ENCODE data around the gene HOXB3. TPM values are rescaled to one million over a fixed set of nuclear protein-coding genes. Genes with fewer than 3 reads are reported as not detected.
A peak's percentile ranks its signal among the peaks of the same experiment; 100 is the strongest.

HOXB3 gene
- total RNA-seq, 4 donors from 2014 or later, result 25.7 to 57.1 (median 34.9) TPM

DNA sequence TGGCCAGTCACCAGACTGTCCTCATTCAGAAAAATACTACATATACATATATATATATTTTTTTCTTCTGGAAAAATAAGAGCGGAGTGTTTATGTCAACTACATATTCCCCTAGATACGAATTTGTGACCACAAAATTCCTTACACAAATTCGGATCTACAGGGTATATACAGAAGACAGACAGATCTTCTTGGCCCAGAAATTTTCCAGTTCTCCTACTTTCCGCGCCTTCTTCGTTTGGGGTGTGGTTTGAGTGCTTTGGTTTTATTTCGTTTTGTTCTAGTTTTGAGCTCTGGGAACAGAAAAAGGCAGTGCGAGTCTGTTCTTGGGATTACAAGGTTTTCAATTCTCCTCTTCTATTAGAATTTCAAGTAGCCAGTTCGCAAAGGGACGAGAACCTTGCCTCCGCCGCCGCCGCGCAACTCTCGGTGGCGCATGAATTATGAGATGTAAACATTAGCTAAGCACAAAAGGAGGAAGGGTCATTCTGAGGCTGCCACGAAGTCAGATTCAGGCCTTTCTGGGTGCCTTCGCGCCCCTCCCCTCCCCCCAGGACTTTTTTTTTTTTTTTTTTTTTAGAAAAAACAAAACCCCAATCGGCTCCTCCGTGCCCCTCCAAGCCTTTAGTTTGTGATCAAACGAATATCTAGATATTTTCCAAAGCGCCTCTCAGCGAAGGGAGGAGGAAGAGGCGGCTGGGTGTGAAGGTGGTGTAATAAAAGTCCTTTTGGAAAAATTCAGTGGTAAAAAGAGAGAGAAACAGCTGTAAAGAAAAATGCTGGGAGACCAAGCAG is 10.1 kb downstream of the HOXB3 start:
- TF ChIP-seq POLR2AphosphoS5 (IDR thresholded peaks at IDR 0.05), result peak in 2 of 3 donors; percentile 21 to 26
- TF ChIP-seq, protein P1, sequence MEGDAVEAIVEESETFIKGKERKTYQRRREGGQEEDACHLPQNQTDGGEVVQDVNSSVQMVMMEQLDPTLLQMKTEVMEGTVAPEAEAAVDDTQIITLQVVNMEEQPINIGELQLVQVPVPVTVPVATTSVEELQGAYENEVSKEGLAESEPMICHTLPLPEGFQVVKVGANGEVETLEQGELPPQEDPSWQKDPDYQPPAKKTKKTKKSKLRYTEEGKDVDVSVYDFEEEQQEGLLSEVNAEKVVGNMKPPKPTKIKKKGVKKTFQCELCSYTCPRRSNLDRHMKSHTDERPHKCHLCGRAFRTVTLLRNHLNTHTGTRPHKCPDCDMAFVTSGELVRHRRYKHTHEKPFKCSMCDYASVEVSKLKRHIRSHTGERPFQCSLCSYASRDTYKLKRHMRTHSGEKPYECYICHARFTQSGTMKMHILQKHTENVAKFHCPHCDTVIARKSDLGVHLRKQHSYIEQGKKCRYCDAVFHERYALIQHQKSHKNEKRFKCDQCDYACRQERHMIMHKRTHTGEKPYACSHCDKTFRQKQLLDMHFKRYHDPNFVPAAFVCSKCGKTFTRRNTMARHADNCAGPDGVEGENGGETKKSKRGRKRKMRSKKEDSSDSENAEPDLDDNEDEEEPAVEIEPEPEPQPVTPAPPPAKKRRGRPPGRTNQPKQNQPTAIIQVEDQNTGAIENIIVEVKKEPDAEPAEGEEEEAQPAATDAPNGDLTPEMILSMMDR (IDR thresholded peaks at IDR 0.05), result no peak
- TF ChIP-seq EP300 (IDR thresholded peaks at IDR 0.05; ENCODE audit: low read depth), result no peak
- no peak for TF ChIP-seq POLR2A (IDR thresholded peaks at IDR 0.05)
- Histone ChIP-seq H3K27me3 (peaks cover 9% of the 10 kb centered on the region), H3K4me3 (peak overlapping the region in 3 of 4 donors; percentile 4 to 47 (median 45)), H3K4me1 (peaks cover 21 to 89% (median 79%) of the 10 kb centered on the region in 4 donors), H3K36me3 (no peaks in the 10 kb centered on the region), H3K9me3 (no peaks in the 10 kb centered on the region), H3K27ac (peak overlapping the region; percentile 89 to 95 (median 92))
- no peak for DNase-seq
- intact Hi-C loops (cut with DNase I; ENCODE audit: low total_unique reads), result loop anchor here (5.0 kb wide), 1 partner anchor 38 kb away; no protein-coding TSS in a partner anchor
- 13 to 22% methylated on average over 6 to 26 of the region's 26 CpGs for WGBS, 2 donors (ENCODE audit: low coverage in 1 of 2)
- in situ Hi-C loops (cut with MboI; ENCODE audit: low pct_ligation_motif_present in 1 of 4, low pct_unique_long_range_greater_than_20kb in 1 of 4, low sequenced_read_pairs in 3 of 4), result no loop called here

GRCh38 chr17:48579471-48579759 is 10.6 kb downstream of the HOXB3 start:
- DNase-seq, result no peak
- TF ChIP-seq POLR2AphosphoS5 (IDR thresholded peaks at IDR 0.05) (no peak), POLR2A (IDR thresholded peaks at IDR 0.05) (no peak), EP300 (IDR thresholded peaks at IDR 0.05; ENCODE audit: low read depth) (no peak)
- TF ChIP-seq, protein P1 (IDR thresholded peaks at IDR 0.05), result no peak
- in situ Hi-C loops (cut with MboI; ENCODE audit: low pct_ligation_motif_present in 1 of 4, low pct_unique_long_range_greater_than_20kb in 1 of 4, low sequenced_read_pairs in 3 of 4), result no loop called here
- WGBS, 2 donors (ENCODE audit: low coverage in 1 of 2), result 23 to 28% methylated on average over 7 of the region's 7 CpGs
- Histone ChIP-seq H3K27ac (peak overlapping the region; percentile 89 to 95 (median 92)), H3K27me3 (peaks cover 9% of the 10 kb centered on the region), H3K36me3 (no peaks in the 10 kb centered on the region), H3K4me1 (peaks cover 26 to 89% (median 78%) of the 10 kb centered on the region in 4 donors), H3K9me3 (no peaks in the 10 kb centered on the region), H3K4me3 (peak overlapping the region in 3 of 4 donors; percentile 4 to 47 (median 45))
- intact Hi-C loops (cut with DNase I; ENCODE audit: low total_unique reads), result loop anchor here (5.0 kb wide), 1 partner anchor 37 kb away; no protein-coding TSS in a partner anchor

DNA sequence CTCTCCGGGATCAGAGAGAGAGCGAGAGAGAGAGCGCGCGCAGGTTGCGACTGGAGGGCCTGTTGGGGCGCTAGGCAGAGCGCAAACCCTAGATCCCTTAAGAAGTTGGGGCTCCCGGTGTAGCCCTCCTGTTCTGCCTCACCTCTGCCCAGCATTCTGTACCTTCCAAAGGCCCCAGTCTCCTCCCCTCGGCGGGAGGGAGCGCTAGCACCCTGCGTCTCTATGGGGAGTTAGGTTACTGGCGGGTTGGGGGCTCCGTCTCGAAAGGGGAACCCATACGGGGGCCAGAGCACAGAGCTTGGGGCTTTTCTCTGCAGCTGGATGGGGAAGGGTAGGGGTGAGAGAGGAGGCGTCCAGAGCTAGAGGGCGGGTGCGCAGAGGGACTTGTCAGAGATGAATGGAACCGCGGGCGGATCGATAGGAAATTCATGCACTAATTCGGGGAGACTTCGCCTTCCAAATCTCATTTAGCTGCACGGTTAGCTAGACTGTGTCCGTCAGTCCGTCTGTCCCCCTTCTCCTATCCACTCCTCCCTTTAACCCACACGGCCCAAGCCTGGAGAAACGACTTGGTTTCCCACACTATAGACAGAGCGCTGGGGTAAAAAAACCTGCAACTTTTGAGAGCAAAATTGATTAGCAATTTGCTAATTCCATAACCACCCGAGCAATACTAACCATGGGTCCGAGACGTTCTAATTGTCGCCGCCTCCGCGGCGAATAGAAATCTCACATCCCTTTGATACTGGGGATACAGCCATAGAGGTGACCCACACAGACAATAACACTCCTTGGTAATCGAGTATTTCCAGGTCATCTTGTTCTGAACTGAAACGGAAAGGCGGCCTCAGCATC is 11.2 kb downstream of the HOXB3 start:
- peak overlapping the region; percentile 89 to 95 (median 92) for H3K27ac ChIP-seq
- 34% methylated on average over 5 to 43 of the region's 43 CpGs for WGBS, 2 donors (ENCODE audit: low coverage in 1 of 2)
- H3K9me3 ChIP-seq, result no peaks in the 10 kb centered on the region
- no peaks in the 10 kb centered on the region for H3K36me3 ChIP-seq
- TF ChIP-seq, protein P1 (IDR thresholded peaks at IDR 0.05), result no peak
- TF ChIP-seq POLR2AphosphoS5 (IDR thresholded peaks at IDR 0.05) (no peak), EP300 (IDR thresholded peaks at IDR 0.05; ENCODE audit: low read depth) (no peak), POLR2A (IDR thresholded peaks at IDR 0.05) (no peak)
- no peak for DNase-seq
- intact Hi-C loops (cut with DNase I; ENCODE audit: low total_unique reads) (loop anchor here (5.0 kb wide), 1 partner anchor 37 kb away; no protein-coding TSS in a partner anchor), in situ Hi-C loops (cut with MboI; ENCODE audit: low pct_ligation_motif_present in 1 of 4, low pct_unique_long_range_greater_than_20kb in 1 of 4, low sequenced_read_pairs in 3 of 4) (no loop called here)
- H3K27me3 ChIP-seq, result peaks cover 9% of the 10 kb centered on the region
- peaks cover 21 to 86% (median 73%) of the 10 kb centered on the region in 4 donors for H3K4me1 ChIP-seq
- H3K4me3 ChIP-seq, result peak overlapping the region; percentile 38 to 54 (median 46)

Measured in transverse colon (tissue), 4 donors.